SH-SY5Y (cell line): ENCODE results near the gene ATP11B.

Experiments
- GATA2 ChIP-seq: IDR thresholded peaks from 2 replicates; pipeline ENCODE4 v1.6.1; 2011; ENCODE audit warnings: mild to moderate bottlenecking, low read depth, low read length
- GATA3 ChIP-seq: IDR thresholded peaks from 2 replicates; pipeline ENCODE4 v1.6.1; 2011; ENCODE audit warnings: low read depth, mild to moderate bottlenecking, low read length, moderate library complexity

GRCh38 chr3:182793663-182794454 lies 555 bp downstream of the ATP11B start:
- no peak for TF ChIP-seq GATA2
- no peak for TF ChIP-seq GATA3
